ENCODE results near the gene CCDC70.

CCDC70 gene

GRCh38 chr13:51912091-51912490 lies 50.3 kb downstream of the CCDC70 start:
- DNase-seq = no peak

GRCh38 chr13:51912511-51913225 lies 50.9 kb downstream of the CCDC70 start:
- no peak for DNase-seq

GRCh38 chr13:51913421-51914136 lies 51.8 kb downstream of the CCDC70 start:
- DNase-seq = no peak

GRCh38 chr13:51914137-51914493 lies 52.3 kb downstream of the CCDC70 start:
- DNase-seq = no peak
